Keratinocyte (primary cell): ENCODE measurements around the gene ZNF76.

Experiments
- CTCF ChIP-seq, 3 experiments: IDR thresholded peaks in 1 of 3; conservative IDR thresholded peaks in 1 of 3; optimal IDR thresholded peaks in 1 of 3; 2 replicates in 2 of 3; 3 replicates in 1 of 3; pipeline versions ENCODE3 to v1.5.1; 2011; ENCODE audit warnings: low read length in 3 of 3, mild to moderate bottlenecking in 3 of 3, moderate library complexity in 2 of 3, control low read depth in 1 of 3, inconsistent platforms in 1 of 3; ENCODE audit not compliant: insufficient read depth in 2 of 3; ENCODE audit errors: extremely low read depth in 1 of 3
- EZH2 ChIP-seq: IDR thresholded peaks from one replicate; pipeline ENCODE4 v1.6.1; 2012; ENCODE audit warnings: inconsistent platforms, mild to moderate bottlenecking, low read length, moderate library complexity

- TF ChIP-seq CTCF (optimal IDR thresholded peaks at IDR 0.05 in 1 of 3, IDR thresholded peaks at IDR 0.05 in 1 of 3, conservative IDR thresholded peaks at IDR 0.05 in 1 of 3; ENCODE audit: extremely low read depth in 1 of 3, insufficient read depth in 2 of 3, low read length in 3 of 3), result peak in 1 of 3 experiments; percentile 11
- TF ChIP-seq EZH2, result no peak
These were observed 45.6 kb downstream of the ZNF76 start for GRCh38 chr6:35305117-35305516.
